ENCODE data around the gene AP4B1. TPM values are rescaled to one million over a fixed set of nuclear protein-coding genes. Genes with fewer than 3 reads are reported as not detected.

AP4B1 gene
- total RNA-seq, 1 experiment from 2014 or later, result 11.1 TPM

- Histone ChIP-seq H3K9ac (ENCODE audit: low read length) (no peak overlapping the region), H3K9me2 (ENCODE audit: insufficient read depth) (no peaks in the 10 kb centered on the region), H2AFZ (ENCODE audit: low read depth, low read length, poor library complexity, severe bottlenecking) (no peak overlapping the region), H4K20me1 (ENCODE audit: insufficient read depth) (no peaks in the 10 kb centered on the region), H3K27me3 (ENCODE audit: insufficient read depth, low read length) (no peaks in the 10 kb centered on the region), H3K79me2 (ENCODE audit: insufficient read depth, low read length) (no peaks in the 10 kb centered on the region), H3K4me1 (ENCODE audit: control insufficient read depth in 1 of 2, insufficient read depth in 2 of 2, low read length in 2 of 2) (peaks cover 2 to 15% of the 10 kb centered on the region in 2 experiments; a peak in 2 of 4 replicates), H3K4me3 (replicated peaks in 1 of 2; ENCODE audit: low read depth in 1 of 2, low read length in 2 of 2) (no peak overlapping the region), H3K9me3 (ENCODE audit: control insufficient read depth in 1 of 2, insufficient read depth in 1 of 2, low read depth in 1 of 2, low read length in 2 of 2) (no peaks in the 10 kb centered on the region), H3K36me3 (ENCODE audit: control insufficient read depth in 1 of 2, insufficient read depth in 2 of 2, low read length in 2 of 2) (no peaks in the 10 kb centered on the region), H3K4me2 (ENCODE audit: low read length) (no peak overlapping the region), H3K27ac (ENCODE audit: low read depth, low read length) (no peak overlapping the region)
- ChIA-PET POLR2A (interaction anchor here (0.8 kb wide), 1 partner anchor 20 kb away, joined by 4 read pairs; the partner anchor contains the start of gene AP4B1), RAD21 (ENCODE audit: low non-redundant PET in 1 of 2, low total read pairs in 2 of 2, uncharacterized antibody in 2 of 2, unreplicated experiment in 2 of 2) (no interaction called here), CTCF (no interaction called here)
- intact Hi-C loops (cut with micrococcal nuclease), result no loop called here
- no peak for TF ChIP-seq ELF1 (IDR thresholded peaks at IDR 0.05; ENCODE audit: borderline replicate concordance, low read depth)
- TF ChIP-seq RAD21 (IDR thresholded peaks at IDR 0.05; ENCODE audit: low read depth), result no peak
- TF ChIP-seq EZH2 (IDR thresholded peaks at IDR 0.05), result no peak
- no peak for TF ChIP-seq JUND (IDR thresholded peaks at IDR 0.05)
- TF ChIP-seq SIN3A (IDR thresholded peaks at IDR 0.05; ENCODE audit: low read depth), result no peak
- no peak for TF ChIP-seq EZH2phosphoT487 (IDR thresholded peaks at IDR 0.05; ENCODE audit: borderline replicate concordance)
- no peak for TF ChIP-seq CTCF (IDR thresholded peaks at IDR 0.05 in 2 of 3, conservative IDR thresholded peaks at IDR 0.05 in 1 of 3; ENCODE audit: borderline replicate concordance in 1 of 3, insufficient read depth in 1 of 3, low read depth in 2 of 3, low read length in 2 of 3)
- no peak for TF ChIP-seq POLR2AphosphoS5 (IDR thresholded peaks at IDR 0.05; ENCODE audit: low read depth, low read length)
- DNase-seq (ENCODE audit: low read depth, low spot score), result no peak
- BruUV-seq (replicated peaks), result no TSS peak
- ATAC-seq, result no peak
Observed at GRCh38 chr1:113924473-113924872, 19.9 kb upstream of the AP4B1 start.

GRCh38 chr1:113922957-113923356, 18.4 kb upstream of the AP4B1 start:
- ChIA-PET POLR2A (no interaction called here), RAD21 (ENCODE audit: low non-redundant PET in 1 of 2, low total read pairs in 2 of 2, uncharacterized antibody in 2 of 2, unreplicated experiment in 2 of 2) (interaction anchor here in 1 of 2 experiments (0.7 kb wide), 1 partner anchor 1841 kb away, joined by 5 read pairs; no protein-coding TSS in a partner anchor), CTCF (no interaction called here)
- Histone ChIP-seq H3K36me3 (ENCODE audit: control insufficient read depth in 1 of 2, insufficient read depth in 2 of 2, low read length in 2 of 2) (no peaks in the 10 kb centered on the region), H2AFZ (ENCODE audit: low read depth, low read length, poor library complexity, severe bottlenecking) (no peak overlapping the region), H3K9me2 (ENCODE audit: insufficient read depth) (no peaks in the 10 kb centered on the region), H3K27me3 (ENCODE audit: insufficient read depth, low read length) (no peaks in the 10 kb centered on the region), H3K9me3 (ENCODE audit: control insufficient read depth in 1 of 2, insufficient read depth in 1 of 2, low read depth in 1 of 2, low read length in 2 of 2) (no peaks in the 10 kb centered on the region), H3K4me2 (ENCODE audit: low read length) (no peak overlapping the region), H3K9ac (ENCODE audit: low read length) (no peak overlapping the region), H3K27ac (ENCODE audit: low read depth, low read length) (no peak overlapping the region), H4K20me1 (ENCODE audit: insufficient read depth) (no peaks in the 10 kb centered on the region), H3K4me1 (ENCODE audit: control insufficient read depth in 1 of 2, insufficient read depth in 2 of 2, low read length in 2 of 2) (peaks cover 0 to 4% of the 10 kb centered on the region in 2 experiments; a peak in 1 of 4 replicates), H3K79me2 (ENCODE audit: insufficient read depth, low read length) (no peaks in the 10 kb centered on the region), H3K4me3 (replicated peaks in 1 of 2; ENCODE audit: low read depth in 1 of 2, low read length in 2 of 2) (no peak overlapping the region)
- intact Hi-C loops (cut with micrococcal nuclease), result no loop called here
- BruUV-seq (replicated peaks), result no TSS peak
- DNase-seq (ENCODE audit: low read depth, low spot score), result no peak
- no peak for ATAC-seq
- TF ChIP-seq ATF3 (IDR thresholded peaks at IDR 0.05) (no peak), TCF7L2 (IDR thresholded peaks at IDR 0.05; ENCODE audit: borderline replicate concordance, extremely low read depth, insufficient read depth, insufficient read length) (no peak), POLR2A (IDR thresholded peaks at IDR 0.05; ENCODE audit: borderline replicate concordance, extremely low read depth, insufficient read depth, insufficient read length) (no peak), FOSL1 (IDR thresholded peaks at IDR 0.05; ENCODE audit: low read depth) (no peak), REST (IDR thresholded peaks at IDR 0.05; ENCODE audit: low read depth) (no peak)
